ENCODE measurements around the gene CEBPZ. TPM values are rescaled to one million over a fixed set of nuclear protein-coding genes. Genes with fewer than 3 reads are reported as not detected.
"Not testable (repeated sequence)": the region's sequence is repeated elsewhere in the genome, so short reads cannot be mapped to it uniquely, and the experiment has no call there.

Gene CEBPZ
- total RNA-seq, 2 donors from 2014 or later, result 41.0 to 54.9 TPM

DNA sequence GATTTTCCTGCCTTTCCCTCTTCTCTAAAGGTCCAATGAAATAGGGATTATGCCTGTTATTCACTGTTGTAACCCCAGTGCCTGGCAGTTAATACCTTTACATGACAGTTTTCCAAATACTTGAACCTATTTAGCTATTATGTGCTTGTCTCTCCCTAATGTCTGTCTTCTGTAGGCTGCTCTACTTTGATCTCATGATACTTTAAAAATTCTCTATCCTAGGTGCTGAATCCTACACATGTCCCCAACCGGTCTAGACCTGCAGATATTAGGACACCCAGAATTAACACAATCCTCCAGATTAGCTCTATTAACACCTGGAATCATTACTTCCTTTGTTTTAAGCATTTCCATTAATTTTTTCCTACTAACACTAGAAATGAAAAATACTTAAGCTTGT is 7.3 kb downstream of the CEBPZ start:
- DNase-seq (ENCODE audit: low spot score), result no peak
- intact Hi-C loops (cut with DNase I), result no loop called here

DNA sequence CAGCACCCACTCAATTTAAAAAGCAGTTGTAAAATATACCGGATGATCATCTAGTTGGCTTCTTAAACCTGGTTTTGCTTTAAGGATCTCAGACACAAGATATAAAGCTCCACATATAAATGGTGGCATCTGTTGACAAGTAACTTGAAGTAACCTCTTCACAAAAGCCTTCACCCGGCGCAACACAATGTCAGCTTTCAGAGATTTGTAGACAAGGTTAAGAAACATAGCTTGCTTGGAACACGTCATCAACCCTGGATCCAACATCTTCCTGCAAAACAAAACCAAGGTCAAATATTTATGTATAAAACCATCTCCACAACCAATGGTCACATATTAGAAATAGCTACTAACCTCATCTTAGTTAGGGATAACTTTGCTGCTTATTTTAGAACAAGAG is 8.3 kb downstream of the CEBPZ start:
- intact Hi-C loops (cut with DNase I), result no loop called here

DNA sequence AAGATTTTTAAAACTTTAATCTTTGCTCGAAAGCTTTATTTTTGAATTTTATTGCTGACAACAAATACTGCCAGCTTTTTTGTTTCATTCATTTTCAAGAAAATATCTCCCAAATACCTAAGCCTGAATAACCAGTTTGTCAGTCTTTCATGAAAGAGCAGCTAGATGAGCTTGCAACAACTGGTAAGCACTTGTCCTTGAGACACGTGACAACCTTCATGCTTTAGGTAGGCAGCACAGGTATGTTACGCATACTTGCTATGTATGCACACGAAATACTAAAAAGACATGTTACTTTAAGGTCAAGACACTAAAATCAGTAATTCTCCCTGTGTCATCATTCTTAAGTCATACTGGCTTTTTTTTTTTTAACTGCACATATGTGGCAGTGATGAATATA is 12.3 kb downstream of the CEBPZ start:
- intact Hi-C loops (cut with DNase I), result no loop called here
- DNase-seq (ENCODE audit: low spot score), result no peak

More for the DNA sequence above, 8.3 kb downstream of the CEBPZ start:
- DNase-seq (ENCODE audit: low spot score), result no peak

DNA sequence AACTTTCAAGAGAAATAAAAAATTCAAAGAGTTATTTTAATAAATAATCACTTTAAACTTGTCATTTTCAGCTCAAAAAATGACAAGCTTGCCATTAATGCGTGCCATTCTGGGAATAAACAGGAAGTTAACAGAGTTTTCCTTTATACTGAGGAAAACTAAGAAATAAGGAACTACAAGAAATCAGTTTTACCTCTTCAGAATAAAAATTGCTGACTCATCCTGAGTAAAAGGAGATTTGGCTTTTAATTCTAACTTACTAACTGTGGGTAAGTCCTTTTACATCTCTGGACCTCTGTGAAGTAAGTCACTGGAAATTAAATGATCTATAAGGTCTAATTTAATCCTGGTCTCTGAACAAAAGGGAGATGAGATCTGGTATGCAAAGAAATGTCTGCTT is 16.1 kb downstream of the CEBPZ start:
- intact Hi-C loops (cut with DNase I), result no loop called here
- DNase-seq (ENCODE audit: low spot score), result no peak

DNA sequence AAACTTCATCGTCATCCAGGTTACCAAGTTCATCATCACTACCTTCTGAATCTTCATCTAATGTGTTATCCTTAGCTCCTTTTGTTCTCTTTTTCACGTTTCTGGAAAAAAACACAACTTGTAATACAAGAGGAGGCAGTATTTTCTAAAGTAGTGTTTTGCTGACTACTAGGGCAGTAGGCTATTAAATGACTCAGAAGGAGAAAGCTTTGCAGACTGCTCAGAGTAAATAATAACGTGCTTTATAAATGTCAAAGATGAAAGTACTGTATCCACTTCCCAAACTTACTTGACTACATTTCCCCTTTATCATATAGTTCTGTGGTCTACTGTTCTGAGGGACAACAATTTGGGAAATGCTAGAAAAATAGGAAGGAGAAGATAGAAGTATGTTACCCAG is 19.5 kb downstream of the CEBPZ start:
- DNase-seq (ENCODE audit: low spot score), result no peak
- intact Hi-C loops (cut with DNase I), result no loop called here

DNA sequence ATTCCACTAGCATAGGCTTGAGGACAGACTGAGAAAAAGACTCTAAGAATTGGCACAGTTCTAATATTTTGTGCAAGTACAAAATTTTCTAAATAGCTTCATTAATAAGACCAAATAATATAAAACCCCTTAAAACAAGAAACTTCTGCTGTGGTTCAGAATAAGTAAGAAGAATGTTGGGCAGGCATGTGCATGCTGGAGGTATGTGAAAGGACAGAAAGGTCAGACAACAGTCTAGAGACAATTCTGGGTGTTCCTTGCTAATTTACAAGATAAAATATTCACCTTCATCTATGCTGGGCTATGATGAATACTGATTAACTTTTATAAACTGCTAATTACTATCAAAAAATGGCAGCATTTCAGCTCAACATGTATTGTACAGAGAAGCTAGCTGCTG is 20.2 kb downstream of the CEBPZ start:
- no peak for DNase-seq (ENCODE audit: low spot score)
- intact Hi-C loops (cut with DNase I), result no loop called here

DNA sequence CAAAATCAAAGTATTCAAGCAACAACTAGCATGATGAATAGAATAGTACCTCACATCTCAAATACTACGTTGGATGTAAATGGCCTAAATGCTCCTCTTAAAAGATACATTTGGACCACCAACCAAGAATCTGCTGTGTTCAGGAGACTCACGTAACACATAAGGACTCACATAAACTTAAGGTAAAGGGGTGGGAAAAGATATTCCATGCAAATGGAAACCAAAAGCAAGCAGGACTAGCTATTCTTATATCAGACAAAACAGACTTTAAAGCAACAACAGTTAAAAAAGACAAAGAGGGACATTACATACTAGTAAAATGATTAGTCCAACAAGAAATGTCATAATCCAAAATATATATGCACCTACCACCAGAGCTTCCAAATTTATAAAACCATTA is 24.6 kb downstream of the CEBPZ start:
- DNase-seq (ENCODE audit: low spot score); intact Hi-C loops (cut with DNase I): not testable (repeated sequence)

DNA sequence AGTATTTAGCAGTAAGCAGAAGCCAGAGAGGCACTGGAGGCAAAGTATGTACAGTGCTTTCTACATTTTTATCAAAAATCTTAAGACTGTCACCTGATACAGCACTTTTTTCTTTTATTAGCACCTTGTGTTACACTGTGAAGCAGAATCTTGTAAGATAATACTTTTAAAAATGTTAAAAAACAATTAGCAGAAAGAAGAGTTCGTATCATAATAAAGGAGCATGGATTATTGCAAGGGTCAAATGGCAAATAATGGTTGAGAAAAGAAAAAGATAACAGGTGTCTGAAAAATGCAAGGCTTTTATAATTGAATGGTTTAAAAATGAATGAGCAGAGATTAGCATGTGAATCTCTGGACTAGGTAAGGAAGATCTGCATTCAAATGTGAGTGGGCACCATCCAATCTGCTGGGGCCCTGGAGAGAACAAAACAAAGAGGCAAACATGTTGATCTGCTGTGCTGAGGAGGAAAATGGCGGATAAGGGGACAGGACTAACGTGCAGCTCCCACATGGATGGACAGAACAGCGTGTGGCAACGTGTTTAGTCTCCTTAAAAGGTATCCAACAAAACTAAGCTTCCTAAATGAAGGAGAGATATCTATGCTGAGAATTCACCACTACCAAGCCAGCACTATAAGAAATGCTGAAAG is 25.6 kb downstream of the CEBPZ start:
- DNase-seq (ENCODE audit: low spot score), result no peak
- intact Hi-C loops (cut with DNase I), result no loop called here

DNA sequence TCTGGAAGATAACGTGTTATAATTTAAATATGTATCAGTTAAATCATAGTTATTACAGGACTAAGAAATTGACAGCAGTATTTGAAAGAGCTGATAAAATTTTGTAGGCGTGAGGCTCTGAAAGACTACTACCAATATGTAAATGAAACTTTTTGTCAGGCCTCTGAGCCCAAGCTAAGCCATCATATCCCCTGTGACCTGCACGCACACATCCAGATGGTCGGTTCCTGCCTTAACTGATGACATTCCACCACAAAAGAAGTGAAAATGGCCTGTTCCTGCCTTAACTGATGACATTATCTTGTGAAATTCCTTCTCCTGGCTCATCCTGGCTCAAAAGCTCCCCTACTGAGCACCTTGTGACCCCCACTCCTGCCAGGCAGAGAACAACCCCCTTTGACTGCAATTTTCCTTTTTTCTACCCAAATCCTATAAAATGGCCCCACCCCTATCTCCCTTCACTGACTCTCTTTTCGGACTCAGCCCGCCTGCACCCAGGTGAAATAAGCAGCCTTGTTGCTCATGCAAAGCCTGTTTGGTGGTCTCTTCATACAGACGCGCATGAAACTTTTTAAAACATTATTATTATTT is 26.2 kb downstream of the CEBPZ start:
- intact Hi-C loops (cut with DNase I); DNase-seq (ENCODE audit: low spot score): not testable (repeated sequence)

DNA sequence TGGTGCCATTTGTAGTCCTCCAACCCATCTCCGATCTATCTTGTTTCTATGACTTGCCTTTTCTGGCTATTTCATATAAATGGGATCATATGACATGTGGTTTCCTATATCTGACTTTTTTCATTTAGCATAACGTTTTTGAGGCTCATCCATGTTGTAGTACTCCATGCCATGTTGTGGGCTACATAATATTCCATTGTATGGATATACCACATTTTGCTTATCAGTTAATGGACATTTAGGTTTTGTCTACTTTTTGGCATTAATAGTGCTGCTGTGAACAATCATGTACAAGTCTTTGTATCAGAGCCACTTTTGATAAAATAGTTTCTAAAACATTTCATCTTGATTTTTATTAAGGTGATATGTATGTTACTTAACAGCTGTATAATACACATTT is 27.7 kb downstream of the CEBPZ start:
- intact Hi-C loops (cut with DNase I), result no loop called here
- no peak for DNase-seq (ENCODE audit: low spot score)

DNA sequence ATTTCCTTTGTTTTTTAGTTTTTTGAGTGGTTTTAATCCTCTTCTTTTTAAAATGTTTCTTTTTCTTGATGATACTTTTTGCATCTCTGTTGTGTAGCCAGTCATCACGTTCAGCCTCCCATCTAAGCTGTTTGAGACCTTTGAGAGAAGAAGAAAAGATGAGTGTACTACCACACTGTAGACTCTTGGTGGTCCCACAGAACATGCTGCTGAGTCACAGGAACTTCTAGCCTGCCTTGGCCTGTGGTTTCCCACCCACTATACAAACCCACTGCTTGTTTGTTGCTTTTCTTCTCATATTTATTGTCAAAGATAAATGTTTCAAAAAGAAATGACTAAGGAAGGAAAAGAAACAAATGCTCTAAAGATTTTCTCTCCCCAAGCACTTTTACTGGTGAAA is 29.6 kb downstream of the CEBPZ start:
- DNase-seq (ENCODE audit: low spot score), result no peak
- intact Hi-C loops (cut with DNase I), result no loop called here

DNA sequence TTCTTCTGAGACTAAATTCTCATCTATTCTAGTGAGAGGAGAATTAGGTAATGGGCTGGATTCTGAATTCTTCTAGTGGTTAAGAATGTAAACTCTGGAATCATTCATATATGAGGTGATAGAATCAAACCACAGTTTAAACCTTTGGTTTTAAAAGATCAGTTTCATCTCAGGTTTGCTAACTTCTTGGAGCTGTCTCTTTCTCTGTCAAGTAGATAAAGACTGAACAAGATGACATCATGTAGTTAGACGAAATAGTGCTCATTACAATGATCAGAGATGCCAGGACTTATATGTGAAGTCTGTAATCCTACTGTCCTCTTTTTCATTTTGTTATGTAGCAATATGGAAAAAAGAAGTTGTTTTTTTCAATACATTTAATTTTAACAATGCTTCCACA is 30.2 kb downstream of the CEBPZ start:
- DNase-seq (ENCODE audit: low spot score), result no peak
- intact Hi-C loops (cut with DNase I), result no loop called here

DNA sequence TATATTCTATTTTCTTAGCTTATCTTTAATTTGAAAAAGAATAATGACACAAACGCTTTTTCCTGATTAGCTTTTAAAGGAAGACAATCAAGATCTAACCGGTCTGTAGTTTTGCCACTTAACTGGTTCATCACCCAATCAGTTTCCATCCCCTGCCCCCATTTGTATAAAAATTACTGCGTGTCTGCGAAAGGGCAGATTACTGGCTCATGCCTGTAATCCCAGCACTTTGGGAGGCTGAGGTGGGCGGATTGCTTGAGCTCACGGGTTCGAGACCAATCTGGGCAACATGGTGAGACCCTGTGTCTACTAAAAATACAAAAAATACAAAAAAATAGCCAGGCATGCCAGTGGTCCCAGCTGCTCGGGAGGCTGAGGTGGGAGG is 32.7 kb downstream of the CEBPZ start:
- no peak for DNase-seq (ENCODE audit: low spot score)
- intact Hi-C loops (cut with DNase I), result no loop called here

DNA sequence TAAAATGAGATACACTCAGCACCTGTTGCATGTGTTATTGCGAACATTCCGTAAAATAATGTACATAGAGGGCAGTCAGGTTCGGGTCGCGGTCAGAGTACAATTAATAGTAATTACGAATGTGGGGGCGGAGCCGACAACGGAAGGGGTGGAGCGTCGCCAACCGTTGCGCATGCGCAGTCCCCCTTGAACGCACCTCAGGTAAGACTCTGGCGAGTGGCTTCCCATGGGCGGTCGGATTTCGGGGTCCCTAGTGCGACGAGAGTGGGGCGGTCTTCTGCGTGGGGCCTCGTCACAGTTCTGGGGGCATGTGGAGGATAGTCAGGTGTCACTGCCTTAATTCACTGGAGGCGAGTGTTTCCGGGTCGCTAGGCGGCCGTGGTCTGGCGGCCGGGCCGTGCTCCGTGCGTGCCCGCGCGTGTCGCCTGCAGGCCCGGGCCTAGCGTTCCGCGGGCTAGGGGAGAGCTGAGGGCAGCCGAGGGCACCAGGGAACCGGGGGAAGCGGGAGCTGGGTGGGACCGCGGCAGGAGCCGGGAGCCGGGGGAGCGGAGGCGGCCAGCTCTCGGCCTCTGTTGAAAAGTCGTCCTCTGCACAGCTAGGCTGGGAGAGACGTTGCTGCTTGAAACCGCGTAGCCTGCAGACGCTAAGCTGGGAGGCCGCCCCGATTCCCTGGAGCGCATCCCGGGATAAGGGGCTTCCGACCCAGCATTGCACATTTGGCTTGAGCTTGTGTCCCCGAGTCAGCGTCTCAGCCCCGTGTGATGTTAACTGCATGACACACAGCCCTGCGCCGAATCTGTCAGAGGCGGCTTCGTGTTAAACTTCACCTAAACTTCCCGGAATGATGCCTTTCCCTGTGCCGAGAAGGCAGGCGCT is 34.8 kb downstream of the CEBPZ start, which contains the start of gene CEBPZOS:
TSS of gene CEBPZOS (plus strand) at position 177 of the 876 bp plus-strand sequence. CDS start 3,209 bp downstream, outside the sequence.
- intact Hi-C loops (cut with DNase I), result no loop called here
- peak; percentile 96 for DNase-seq (ENCODE audit: low spot score)

DNA sequence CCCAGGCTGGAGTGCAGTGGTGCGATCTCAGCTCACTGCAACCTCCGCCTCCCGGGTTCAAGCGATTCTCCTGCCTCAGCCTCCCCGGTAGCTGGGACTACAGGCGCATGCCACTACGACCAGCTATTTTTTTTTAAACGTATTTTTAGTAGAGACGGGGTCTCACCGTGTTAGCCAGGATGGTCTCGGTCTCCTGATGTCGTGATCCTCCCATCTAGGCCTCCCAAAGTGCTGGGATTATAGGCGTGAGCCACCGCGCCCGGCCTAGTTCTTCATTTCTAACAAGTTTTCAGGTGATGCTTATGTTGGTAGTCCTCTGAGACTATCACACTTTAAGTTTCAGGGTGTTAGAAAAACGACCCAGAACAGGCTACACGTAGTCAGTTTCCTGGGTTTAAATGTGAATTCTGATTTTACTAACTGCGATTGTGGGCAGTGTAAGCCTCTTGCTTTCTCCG is 35.5 kb downstream of the CEBPZ start:
- intact Hi-C loops (cut with DNase I); DNase-seq (ENCODE audit: low spot score): not testable (repeated sequence)

DNA sequence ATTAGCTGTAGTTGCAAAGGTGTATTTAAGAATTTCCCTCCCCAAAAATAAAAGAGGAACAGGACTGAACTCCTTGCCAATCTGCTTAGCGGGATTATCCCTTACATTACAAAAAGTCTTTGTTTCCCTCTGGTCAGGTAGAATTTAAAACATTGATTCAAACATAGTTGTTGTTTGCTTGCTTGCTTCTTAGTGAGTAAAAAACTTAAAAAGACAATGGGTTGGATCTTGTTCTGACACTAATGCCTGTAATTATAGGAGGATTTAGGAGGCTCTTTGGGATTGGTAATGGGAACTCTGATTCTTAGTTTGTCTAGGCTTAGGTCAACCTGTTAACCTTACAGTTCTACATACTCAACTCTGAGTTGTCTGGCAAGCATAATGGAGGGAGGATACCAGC is 38.8 kb downstream of the CEBPZ start:
- no peak for DNase-seq (ENCODE audit: low spot score)
- intact Hi-C loops (cut with DNase I), result no loop called here

DNA sequence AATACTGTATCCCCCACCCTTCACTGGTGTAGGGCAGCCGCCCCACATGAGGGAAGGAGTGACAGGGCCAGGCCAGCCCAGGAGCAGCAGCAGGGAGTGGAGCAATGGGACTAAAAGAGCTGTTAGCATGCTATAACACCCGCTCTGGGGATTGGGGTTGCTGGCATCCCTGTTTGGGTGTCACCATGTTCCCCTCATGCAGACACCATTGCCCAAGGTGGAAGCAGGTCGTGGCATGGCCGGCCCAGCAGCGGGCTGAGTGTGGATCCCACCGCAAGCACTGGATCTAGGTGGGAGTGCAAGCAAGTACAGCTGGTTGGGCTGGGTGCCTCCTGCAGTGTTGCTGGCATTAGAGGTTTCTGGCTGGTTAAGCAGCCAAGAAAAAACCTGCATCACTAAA is 39.6 kb downstream of the CEBPZ start:
- no peak for DNase-seq (ENCODE audit: low spot score)
- intact Hi-C loops (cut with DNase I), result no loop called here

DNA sequence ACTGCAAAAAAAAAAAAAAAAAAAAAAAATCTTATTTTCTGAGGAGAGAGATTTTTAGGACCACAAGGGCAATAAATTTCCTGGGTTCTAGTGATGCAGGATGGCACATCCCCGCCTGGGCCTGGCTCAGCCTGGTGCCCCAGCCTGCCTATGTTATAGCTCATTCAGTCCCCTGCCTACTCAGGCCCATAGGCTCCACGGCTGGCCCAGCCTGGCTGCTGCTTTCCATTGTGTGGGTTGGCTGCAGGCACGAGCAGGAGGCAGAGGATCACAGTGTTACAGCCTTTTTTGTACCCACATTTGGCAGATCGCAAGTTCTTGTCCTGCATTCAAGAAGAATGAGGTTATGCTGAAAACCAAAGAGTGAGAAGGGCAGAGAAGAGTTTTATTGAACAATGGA is 40.1 kb downstream of the CEBPZ start:
- no peak for DNase-seq (ENCODE audit: low spot score)
- intact Hi-C loops (cut with DNase I), result no loop called here

DNA sequence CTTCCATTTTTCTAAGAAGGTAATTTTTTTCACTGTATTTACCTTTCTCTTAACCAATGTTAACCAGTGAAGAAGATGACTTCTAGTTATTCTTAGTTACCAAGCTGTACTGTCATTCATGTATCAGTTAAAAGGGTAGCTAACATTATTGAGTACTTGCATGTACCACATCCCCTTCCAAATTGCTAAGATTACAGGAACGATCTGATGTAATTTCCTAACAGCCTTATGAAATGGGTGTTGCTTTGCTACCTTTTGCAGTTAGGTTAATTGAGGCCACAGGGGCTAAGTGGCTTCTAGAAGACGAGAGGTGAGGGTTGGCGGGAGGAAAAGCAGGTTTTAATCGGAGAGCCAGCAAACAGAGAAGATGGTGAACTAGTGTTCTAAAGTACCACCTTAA is 41.1 kb downstream of the CEBPZ start:
- no peak for DNase-seq (ENCODE audit: low spot score)
- intact Hi-C loops (cut with DNase I), result no loop called here

DNA sequence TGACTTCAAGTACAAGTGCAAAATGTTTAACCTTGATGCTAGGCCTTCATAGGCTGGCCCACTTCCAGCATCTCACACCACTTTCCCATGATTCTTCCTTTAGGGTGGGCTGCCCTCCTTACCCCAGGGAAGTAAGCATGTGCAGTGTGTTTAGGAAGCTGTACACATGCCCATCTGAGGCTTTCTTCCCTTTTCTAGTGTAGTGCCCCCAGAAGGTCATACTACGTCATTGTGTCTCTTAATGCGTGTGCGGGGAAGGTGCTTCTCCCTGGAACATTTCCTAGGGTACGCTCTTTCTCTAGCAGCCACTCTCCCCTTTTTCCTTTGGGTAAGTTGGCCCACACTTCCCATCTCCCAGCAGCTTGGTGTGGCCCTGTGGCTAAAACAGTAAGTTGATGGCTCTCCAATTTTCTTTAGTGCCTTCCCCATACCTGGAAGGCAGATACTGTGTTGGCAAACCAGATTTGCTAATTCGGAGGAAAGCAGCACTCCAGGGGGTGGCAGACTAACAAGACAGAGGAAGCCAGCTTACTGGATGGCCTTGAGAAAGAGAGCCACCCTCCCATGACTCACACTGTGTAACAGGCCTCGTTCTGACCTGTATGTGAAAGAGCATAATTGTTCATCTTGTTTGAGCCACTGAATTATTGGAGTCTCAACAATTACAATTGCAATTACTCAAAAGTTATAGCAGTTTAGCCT is 41.8 kb downstream of the CEBPZ start:
- no peak for DNase-seq (ENCODE audit: low spot score)

More for the DNA sequence above, 41.8 kb downstream of the CEBPZ start:
- intact Hi-C loops (cut with DNase I), result no loop called here
